BLaER1 (cell line): ENCODE results near the gene TMEM184A.

ENCODE experiments used
- H3K27ac ChIP-seq: shearing (Covaris generic); formaldehyde crosslinking; 2 replicates; pipeline ENCODE4 v1.8.1; 2022
- H3K27me3 ChIP-seq: shearing (Covaris generic); formaldehyde crosslinking; 2 replicates; pipeline ENCODE4 v1.8.1; 2022
- H3K36me3 ChIP-seq: shearing (Covaris generic); formaldehyde crosslinking; 2 replicates; pipeline ENCODE4 v1.8.1; 2022
- H3K4me1 ChIP-seq: shearing (Covaris generic); formaldehyde crosslinking; 2 replicates; pipeline ENCODE4 v1.8.1; 2022
- H3K4me2 ChIP-seq: shearing (Covaris generic); formaldehyde crosslinking; 2 replicates; pipeline ENCODE4 v1.8.1; 2022
- H3K4me3 ChIP-seq: shearing (Covaris generic); formaldehyde crosslinking; 2 replicates; pipeline ENCODE4 v1.8.1; 2022
- H3K9ac ChIP-seq: shearing (Covaris generic); formaldehyde crosslinking; 2 replicates; pipeline ENCODE4 v1.8.1; 2022
- H3K9me3 ChIP-seq: shearing (Covaris generic); formaldehyde crosslinking; 2 replicates; pipeline ENCODE4 v1.8.1; 2022
- H4K20me1 ChIP-seq: shearing (Covaris generic); formaldehyde crosslinking; 2 replicates; pipeline ENCODE4 v1.8.1; 2022
- Cebpa-rat ChIP-seq: shearing (Covaris generic); IDR thresholded peaks from 2 replicates; pipeline ENCODE4 v1.8.1; 2022

Gene TMEM184A

DNA sequence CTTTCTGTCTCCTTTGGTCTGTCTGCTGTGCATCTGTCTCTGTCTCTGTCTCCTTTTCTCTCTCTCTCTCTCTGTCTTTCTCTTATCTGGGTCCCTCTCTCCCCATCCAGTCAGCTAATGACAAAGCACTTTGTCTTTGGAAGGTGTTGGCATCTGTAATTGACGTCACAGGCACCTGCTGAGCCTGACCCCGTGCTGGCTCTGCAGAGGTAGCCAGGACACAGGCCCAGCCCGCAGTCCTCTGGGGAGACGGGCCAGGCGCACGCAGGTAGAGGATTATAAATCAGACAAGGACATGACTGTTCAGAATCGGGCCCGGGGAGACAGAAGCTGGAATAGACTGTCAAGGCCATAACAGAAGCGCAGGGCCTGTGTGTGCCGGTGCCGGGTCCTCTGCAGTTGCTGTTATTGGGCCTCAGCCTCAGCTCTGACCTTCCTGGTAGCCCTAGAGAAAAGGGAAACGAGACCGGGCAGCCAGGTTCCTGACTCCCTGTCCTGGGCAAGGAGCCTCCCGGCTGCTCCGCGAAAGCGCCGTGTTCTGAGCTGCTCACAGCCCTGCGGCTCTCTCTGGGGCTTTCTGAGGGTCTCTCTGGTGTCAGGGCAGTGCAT, 24.5 kb upstream of the TMEM184A start:
- Histone ChIP-seq H3K9ac (no peak overlapping the region), H3K36me3 (no peaks in the 10 kb centered on the region), H3K27ac (no peak overlapping the region), H3K4me1 (peaks cover 61% of the 10 kb centered on the region), H3K4me3 (no peak overlapping the region), H3K9me3 (no peaks in the 10 kb centered on the region), H3K27me3 (no peaks in the 10 kb centered on the region), H3K4me2 (peak overlapping the region; percentile 51; the same call in 1 of the 2 replicates), H4K20me1 (no peaks in the 10 kb centered on the region)
- TF ChIP-seq Cebpa-rat = no peak

DNA sequence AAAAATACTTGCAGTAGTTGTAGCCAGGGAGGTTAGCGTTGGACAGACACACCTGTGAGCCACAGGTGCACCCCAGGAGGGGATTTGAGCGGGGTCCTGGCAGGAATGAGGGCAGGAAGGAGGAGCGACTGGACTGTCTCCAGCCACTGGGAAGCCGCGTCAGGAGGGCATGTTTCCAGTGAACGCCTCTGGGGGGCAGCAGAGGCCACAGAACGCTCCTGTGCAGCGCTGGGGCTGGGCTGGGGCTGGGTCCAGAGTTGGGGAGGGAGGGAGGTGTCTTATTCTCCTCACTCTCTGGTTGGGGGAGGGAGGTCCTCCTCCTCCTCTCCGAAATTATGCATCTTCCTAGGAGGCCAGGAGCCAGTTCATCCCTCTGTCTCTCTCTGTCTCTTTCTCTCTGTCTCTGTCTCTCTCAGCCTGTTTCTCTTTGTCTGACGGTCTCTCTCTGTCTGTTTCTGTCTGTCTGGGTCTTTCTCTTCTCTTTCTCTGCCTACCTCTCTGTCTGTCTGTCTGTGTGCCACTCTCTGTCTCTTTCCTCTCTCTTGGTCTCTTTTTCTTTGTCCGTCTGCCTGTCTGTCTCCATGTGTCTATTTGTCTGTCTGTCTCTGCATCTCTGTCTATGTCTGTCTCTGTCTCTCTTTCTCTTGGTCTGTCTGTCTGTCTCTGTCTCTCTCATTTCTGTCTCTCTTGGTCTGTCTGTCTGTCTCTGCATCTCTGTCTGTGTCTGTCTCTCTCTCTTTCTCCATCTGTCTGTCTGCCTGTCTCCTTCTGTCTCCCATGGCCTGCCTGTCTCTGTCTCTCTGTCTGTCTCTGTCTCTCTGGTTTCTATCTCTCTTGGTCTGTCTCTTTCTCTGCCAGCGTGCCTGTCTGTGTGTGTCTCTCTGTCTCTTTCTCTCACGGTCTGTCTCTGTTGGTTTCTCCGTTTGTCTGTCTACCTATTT, 23.7 kb upstream of the TMEM184A start:
- peaks cover 53% of the 10 kb centered on the region for H3K4me1 ChIP-seq
- no peak overlapping the region for H3K4me3 ChIP-seq
- H3K27me3 ChIP-seq = no peaks in the 10 kb centered on the region
- H3K27ac ChIP-seq = no peak overlapping the region
- H3K9me3 ChIP-seq = no peaks in the 10 kb centered on the region
- H4K20me1 ChIP-seq = no peaks in the 10 kb centered on the region
- no peak overlapping the region for H3K9ac ChIP-seq
- H3K36me3 ChIP-seq = no peaks in the 10 kb centered on the region
- no peak for TF ChIP-seq Cebpa-rat
- H3K4me2 ChIP-seq = peak overlapping the region; percentile 51

GRCh38 chr7:1578513-1578912, 22.5 kb upstream of the TMEM184A start:
- H3K9ac ChIP-seq = no peak overlapping the region
- H3K4me2 ChIP-seq = no peak overlapping the region
- no peak overlapping the region for H3K27ac ChIP-seq
- H3K4me3 ChIP-seq = no peak overlapping the region
- no peaks in the 10 kb centered on the region for H4K20me1 ChIP-seq
- no peaks in the 10 kb centered on the region for H3K27me3 ChIP-seq
- no peak for TF ChIP-seq Cebpa-rat
- peaks cover 44% of the 10 kb centered on the region for H3K4me1 ChIP-seq
- no peaks in the 10 kb centered on the region for H3K9me3 ChIP-seq
- H3K36me3 ChIP-seq = no peaks in the 10 kb centered on the region

- Histone ChIP-seq H3K4me1 (peaks cover 43% of the 10 kb centered on the region), H3K27me3 (no peaks in the 10 kb centered on the region), H4K20me1 (no peaks in the 10 kb centered on the region), H3K36me3 (no peaks in the 10 kb centered on the region), H3K9ac (no peak overlapping the region), H3K9me3 (no peaks in the 10 kb centered on the region), H3K27ac (no peak overlapping the region), H3K4me2 (no peak overlapping the region), H3K4me3 (no peak overlapping the region)
- no peak for TF ChIP-seq Cebpa-rat
Measured at GRCh38 chr7:1576521-1577253, 20.7 kb upstream of the TMEM184A start.

GRCh38 chr7:1575809-1576208, 19.8 kb upstream of the TMEM184A start:
- H3K27ac ChIP-seq = no peak overlapping the region
- no peak overlapping the region for H3K4me3 ChIP-seq
- peaks cover 43% of the 10 kb centered on the region for H3K4me1 ChIP-seq
- H4K20me1 ChIP-seq = no peaks in the 10 kb centered on the region
- TF ChIP-seq Cebpa-rat = no peak
- no peak overlapping the region for H3K4me2 ChIP-seq
- H3K9me3 ChIP-seq = no peaks in the 10 kb centered on the region
- H3K9ac ChIP-seq = no peak overlapping the region
- H3K36me3 ChIP-seq = no peaks in the 10 kb centered on the region
- H3K27me3 ChIP-seq = no peaks in the 10 kb centered on the region

DNA sequence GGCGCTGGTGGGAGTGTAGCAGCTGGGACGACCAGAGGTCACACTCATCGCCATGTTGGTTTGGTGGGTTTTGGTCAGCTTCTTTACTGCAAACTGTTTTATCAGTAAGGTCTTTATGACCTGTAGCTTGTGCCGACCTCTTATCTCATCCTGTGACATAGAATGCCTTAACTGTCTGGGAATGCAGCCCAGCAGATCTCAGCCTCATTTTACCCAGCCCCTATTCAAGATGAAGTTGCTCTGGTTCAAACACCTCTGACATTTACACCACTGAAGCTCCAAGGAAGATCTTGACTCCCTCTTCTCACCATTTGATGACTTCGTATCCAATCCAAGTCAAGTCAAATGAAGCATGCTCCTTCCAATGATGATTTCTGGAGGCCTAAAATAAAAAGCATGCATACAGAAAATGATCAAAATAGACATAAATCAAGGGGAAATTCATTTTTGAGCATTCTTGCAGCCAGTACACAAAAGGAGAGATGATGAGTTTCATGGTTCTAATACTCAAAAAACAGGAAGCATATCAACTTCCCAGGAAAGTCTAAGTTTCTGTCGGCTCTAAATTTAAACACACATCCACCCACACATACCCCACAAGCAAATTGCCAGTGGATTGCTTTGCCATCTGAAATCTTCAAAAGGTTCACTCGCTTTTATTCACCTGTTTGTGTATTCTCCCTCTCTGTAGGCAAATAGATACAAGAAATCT, 16.3 kb upstream of the TMEM184A start:
- H3K4me2 ChIP-seq = peak overlapping the region; percentile 87; the same call in 1 of the 2 replicates
- H3K27me3 ChIP-seq = no peaks in the 10 kb centered on the region
- TF ChIP-seq Cebpa-rat = no peak
- no peak overlapping the region for H3K9ac ChIP-seq
- peaks cover 48% of the 10 kb centered on the region for H3K4me1 ChIP-seq
- H3K9me3 ChIP-seq = no peaks in the 10 kb centered on the region
- H3K36me3 ChIP-seq = no peaks in the 10 kb centered on the region
- no peak overlapping the region for H3K27ac ChIP-seq
- no peaks in the 10 kb centered on the region for H4K20me1 ChIP-seq
- H3K4me3 ChIP-seq = no peak overlapping the region

DNA sequence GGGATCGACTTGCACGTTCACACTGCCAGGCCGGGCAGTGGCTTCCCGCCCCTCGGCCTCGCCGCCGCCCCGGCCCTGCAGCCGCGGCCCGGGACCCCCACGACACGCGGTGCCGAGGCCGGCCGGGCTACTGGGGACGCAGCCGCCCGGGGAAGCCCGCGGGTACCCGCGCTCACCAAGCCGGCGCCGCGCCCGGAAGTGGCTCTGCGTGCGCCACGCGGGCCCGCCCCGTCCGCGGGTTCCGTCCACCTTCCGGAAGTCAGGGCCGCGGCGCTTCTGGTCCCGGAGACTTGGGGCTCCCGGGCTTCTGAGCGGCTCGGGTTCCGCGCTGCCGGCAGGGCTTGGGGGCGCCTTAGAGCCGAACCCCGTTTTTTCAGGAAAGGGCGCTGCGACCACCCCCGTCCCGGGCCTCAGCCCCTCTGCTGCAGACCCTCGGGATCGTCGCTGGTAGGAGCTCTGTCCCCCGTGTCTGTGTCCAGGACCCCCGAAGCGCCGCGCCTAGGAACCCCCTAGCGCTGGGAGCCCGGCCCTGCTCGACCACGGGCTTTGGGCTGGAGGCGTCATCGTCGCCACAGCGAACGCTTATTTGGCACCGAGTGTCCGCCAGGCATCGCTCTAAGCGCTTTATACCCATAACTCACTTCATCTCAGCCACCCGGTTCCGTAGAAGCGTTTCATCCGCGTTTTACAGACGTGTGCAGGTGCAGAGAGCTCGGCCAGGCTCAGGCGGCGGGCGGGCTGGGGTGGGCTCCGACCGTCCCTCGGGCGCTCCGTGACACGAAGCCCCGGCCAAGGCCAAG, 14.0 kb upstream of the TMEM184A start, which contains the start of gene PSMG3:
TSS of gene PSMG3 (minus strand) at position 200 of the 800 bp plus-strand sequence. CDS start 693 bp downstream, outside the sequence.
- Histone ChIP-seq H4K20me1 (no peaks in the 10 kb centered on the region), H3K4me3 (peak within 1 kb of the TSS; percentile 87), H3K27me3 (no peaks in the 10 kb centered on the region), H3K36me3 (0 out of 2 replicates have a peak, but pooled peaks cover 2% of the 10 kb centered on the region), H3K27ac (peak within 1 kb of the TSS; percentile 95), H3K9me3 (no peaks in the 10 kb centered on the region), H3K4me2 (peak within 1 kb of the TSS; percentile 87), H3K9ac (peak within 1 kb of the TSS; percentile 94), H3K4me1 (peaks cover 71% of the 10 kb centered on the region)
- no peak for TF ChIP-seq Cebpa-rat

- Histone ChIP-seq H3K4me2 (peak overlapping the region; percentile 87), H4K20me1 (no peaks in the 10 kb centered on the region), H3K27ac (peak overlapping the region; percentile 95), H3K4me3 (peak overlapping the region; percentile 87), H3K27me3 (no peaks in the 10 kb centered on the region), H3K9me3 (no peaks in the 10 kb centered on the region), H3K36me3 (0 out of 2 replicates have a peak, but pooled peaks cover 4% of the 10 kb centered on the region), H3K4me1 (peaks cover 77% of the 10 kb centered on the region), H3K9ac (peak overlapping the region; percentile 94)
- TF ChIP-seq Cebpa-rat = no peak
Measured at GRCh38 chr7:1569440-1569832, 13.4 kb upstream of the TMEM184A start.
